Amniotic epithelial cell (primary cell): ENCODE measurements around the gene ABLIM2.

ENCODE experiments used
- DNase-seq: peaks from one replicate; pipeline ENCODE4 v3.0.0-alpha.2; 2010; ENCODE audit warnings: low read depth

Gene ABLIM2

GRCh38 chr4:8103421-8104390 lies 54.9 kb downstream of the ABLIM2 start:
- no peak for DNase-seq

- no peak for DNase-seq
These were observed 55.8 kb downstream of the ABLIM2 start for GRCh38 chr4:8102831-8103230.

- DNase-seq = no peak
These were observed 56.6 kb downstream of the ABLIM2 start for GRCh38 chr4:8102076-8102355.

- peak; percentile 89 for DNase-seq
These were observed 57.2 kb downstream of the ABLIM2 start for GRCh38 chr4:8101213-8102075.

GRCh38 chr4:8099981-8100464 lies 58.6 kb downstream of the ABLIM2 start:
- peak; percentile 16 for DNase-seq

GRCh38 chr4:8098506-8098905 lies 60.1 kb downstream of the ABLIM2 start:
- no peak for DNase-seq

GRCh38 chr4:8097721-8098345 lies 60.8 kb downstream of the ABLIM2 start:
- no peak for DNase-seq

GRCh38 chr4:8097141-8097541 lies 61.5 kb downstream of the ABLIM2 start:
- no peak for DNase-seq

GRCh38 chr4:8096690-8097061 lies 61.9 kb downstream of the ABLIM2 start:
- DNase-seq = no peak

- DNase-seq = no peak
These were observed 62.5 kb downstream of the ABLIM2 start for GRCh38 chr4:8095956-8096689.

GRCh38 chr4:8093587-8094274 lies 64.9 kb downstream of the ABLIM2 start:
- DNase-seq = peak; percentile 8

- no peak for DNase-seq
These were observed 66.3 kb downstream of the ABLIM2 start for GRCh38 chr4:8092282-8092681.

GRCh38 chr4:8090744-8091301 lies 67.8 kb downstream of the ABLIM2 start:
- DNase-seq = no peak

- DNase-seq = peak; percentile 13
These were observed 68.3 kb downstream of the ABLIM2 start for GRCh38 chr4:8090312-8090711.

- DNase-seq = no peak
These were observed 68.8 kb downstream of the ABLIM2 start for GRCh38 chr4:8089862-8090261.

- DNase-seq = no peak
These were observed 69.6 kb downstream of the ABLIM2 start for GRCh38 chr4:8088966-8089491.

- DNase-seq = no peak
These were observed 70.6 kb downstream of the ABLIM2 start for GRCh38 chr4:8087921-8088495.

- no peak for DNase-seq
These were observed 71.7 kb downstream of the ABLIM2 start for GRCh38 chr4:8086783-8087445.

GRCh38 chr4:8085491-8086117 lies 73.0 kb downstream of the ABLIM2 start:
- DNase-seq = no peak
